Activated T-cell treated with anti-CD3 and anti-CD28 coated beads for 48 hours (primary cell): ENCODE results near the gene UGT1A6.

Experiments used
- DNase-seq: peaks from one replicate; pipeline ENCODE4 v3.0.0-alpha.2; 2020; ENCODE audit warnings: low read depth

UGT1A6 gene

DNA sequence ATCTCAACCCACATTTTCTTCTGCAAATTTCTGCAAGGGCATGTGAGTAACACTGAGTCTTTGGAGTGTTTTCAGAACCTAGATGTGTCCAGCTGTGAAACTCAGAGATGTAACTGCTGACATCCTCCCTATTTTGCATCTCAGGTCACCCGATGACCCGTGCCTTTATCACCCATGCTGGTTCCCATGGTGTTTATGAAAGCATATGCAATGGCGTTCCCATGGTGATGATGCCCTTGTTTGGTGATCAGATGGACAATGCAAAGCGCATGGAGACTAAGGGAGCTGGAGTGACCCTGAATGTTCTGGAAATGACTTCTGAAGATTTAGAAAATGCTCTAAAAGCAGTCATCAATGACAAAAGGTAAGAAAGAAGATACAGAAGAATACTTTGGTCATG is 75.4 kb downstream of the UGT1A6 start:
- DNase-seq, result no peak

- no peak for DNase-seq
These were observed 76.6 kb downstream of the UGT1A6 start for GRCh38 chr2:233769260-233769659.

GRCh38 chr2:233772153-233772552 is 79.5 kb downstream of the UGT1A6 start:
- DNase-seq, result no peak

DNA sequence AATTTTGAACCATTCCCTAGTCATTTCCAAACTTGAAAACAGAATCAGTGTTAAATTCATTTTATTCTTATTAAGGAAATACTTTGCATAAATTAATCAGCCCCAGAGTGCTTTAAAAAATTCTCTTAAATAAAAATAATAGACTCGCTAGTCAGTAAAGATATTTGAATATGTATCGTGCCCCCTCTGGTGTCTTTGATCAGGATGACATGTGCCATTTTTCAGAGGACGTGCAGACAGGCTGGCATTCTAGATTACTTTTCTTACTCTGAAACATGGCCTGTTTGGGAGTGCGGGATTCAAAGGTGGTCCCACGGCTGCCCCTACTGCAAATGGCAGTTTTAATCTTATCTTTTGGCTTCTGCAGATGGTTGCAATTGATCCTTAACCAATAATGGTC is 79.9 kb downstream of the UGT1A6 start:
- no peak for DNase-seq

GRCh38 chr2:233773854-233774253 is 81.2 kb downstream of the UGT1A6 start:
- no peak for DNase-seq

GRCh38 chr2:233775414-233775813 is 82.7 kb downstream of the UGT1A6 start:
- DNase-seq, result no peak

DNA sequence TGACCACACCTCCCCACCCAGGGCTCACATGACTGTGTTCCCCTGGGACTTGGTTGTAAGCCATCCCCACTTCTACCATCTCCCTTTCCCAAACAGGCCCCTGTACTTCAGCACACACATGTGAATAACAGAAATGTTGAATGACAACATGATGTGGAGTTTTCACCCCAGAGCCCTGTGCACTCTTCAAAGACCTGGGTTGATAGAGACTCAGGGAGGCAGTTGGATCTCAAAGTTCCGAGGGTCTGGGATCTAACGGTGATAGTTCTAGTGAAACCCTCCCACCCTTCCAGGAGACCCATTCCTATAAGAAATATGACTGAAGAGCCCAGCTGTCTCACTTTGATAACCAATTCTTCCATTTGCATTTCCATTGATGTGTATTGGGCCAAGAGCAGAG is 85.3 kb downstream of the UGT1A6 start, which contains the start of gene MROH2A:
Gene MROH2A, plus strand, starts transcription at position 301 of the 400 bp plus-strand sequence. CDS start 1,029 bp downstream, outside the sequence.
- no peak for DNase-seq

DNA sequence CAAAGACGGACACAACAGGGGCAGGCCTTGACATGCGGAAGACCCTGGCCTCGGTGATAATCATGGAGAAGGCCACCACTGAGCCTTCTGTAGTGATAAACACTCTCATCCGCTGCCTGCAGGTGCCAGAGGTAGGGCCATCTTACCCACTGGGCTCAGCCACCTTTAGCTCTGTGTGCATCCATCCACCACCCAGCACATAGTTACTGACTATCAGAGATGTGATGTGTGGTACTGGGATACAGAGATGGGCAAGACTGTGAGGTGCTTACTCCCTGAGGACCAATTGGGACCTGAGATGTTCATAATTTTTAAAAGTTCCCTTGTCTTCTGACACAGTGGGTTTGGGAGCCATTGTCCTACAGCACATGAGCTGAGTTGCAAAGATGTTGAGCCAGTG is 87.0 kb downstream of the UGT1A6 start:
- DNase-seq, result no peak

- no peak for DNase-seq
These were observed 88.1 kb downstream of the UGT1A6 start for GRCh38 chr2:233780771-233781170.

GRCh38 chr2:233789554-233789953 is 96.9 kb downstream of the UGT1A6 start:
- no peak for DNase-seq

DNA sequence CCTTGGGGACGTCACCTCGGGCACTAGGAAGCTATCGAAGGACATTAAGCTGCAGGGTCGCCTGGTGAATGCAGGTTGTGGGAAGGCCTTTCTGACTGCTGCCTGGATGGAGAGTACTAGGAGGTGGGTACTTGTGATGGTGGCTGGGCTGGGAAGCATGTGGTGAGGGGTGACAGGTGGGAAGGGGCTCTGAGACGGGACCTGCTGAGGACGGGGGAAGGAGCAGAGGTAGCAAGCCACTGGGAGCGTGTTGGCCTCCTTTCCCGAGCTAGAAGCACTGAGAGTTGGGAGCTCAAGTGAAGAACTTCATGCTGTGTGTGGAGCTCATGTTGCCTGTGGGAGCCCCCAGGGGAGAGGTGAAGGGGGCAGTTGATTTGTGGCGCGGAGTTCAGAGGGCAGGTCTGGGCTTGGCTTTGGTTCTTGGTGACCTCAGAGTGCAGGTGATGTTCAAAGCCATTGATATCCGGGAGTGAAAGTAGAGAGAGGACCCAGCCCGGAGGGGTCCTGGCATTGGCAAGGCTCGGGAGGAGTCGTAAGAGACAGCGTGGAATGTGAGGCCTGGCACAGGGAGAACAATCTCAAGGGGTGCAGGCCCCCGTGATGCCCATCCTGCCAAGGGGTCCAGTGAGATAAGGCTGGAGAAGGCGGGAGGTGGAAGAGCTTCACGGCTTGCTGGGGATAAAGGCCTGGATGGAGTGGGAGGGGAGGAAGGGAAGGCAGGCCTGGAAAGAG is 98.6 kb downstream of the UGT1A6 start:
- no peak for DNase-seq

GRCh38 chr2:233791883-233792329 is 99.2 kb downstream of the UGT1A6 start:
- DNase-seq, result no peak

GRCh38 chr2:233792720-233793119 is 100.0 kb downstream of the UGT1A6 start:
- no peak for DNase-seq

GRCh38 chr2:233793465-233794127 is 100.9 kb downstream of the UGT1A6 start:
- DNase-seq, result no peak

DNA sequence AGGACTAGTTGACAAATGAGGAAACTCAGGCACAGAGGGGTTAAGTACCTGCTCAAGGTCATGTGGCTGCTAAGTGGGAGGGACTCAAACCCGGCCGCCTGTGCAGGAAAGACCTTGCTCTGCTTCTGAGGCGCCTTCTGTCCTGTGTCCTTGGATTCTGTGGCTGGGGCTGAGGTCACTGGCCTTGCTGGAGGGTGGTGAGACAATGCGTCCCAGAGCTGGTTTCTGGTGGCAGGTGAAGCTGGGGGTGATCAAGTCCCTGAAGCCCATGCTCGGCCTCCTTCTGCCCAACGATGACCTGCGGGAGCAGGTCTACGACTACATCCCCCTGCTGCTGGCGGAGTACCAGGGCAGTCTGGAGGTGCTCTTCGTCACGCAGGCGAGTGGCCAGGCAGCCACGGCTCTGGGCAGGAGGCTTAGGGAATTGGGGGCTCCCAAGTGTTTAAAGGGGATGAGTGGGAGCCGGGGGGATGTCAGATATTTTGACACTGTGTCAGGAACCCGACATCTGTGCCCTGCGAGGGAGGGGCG is 101.5 kb downstream of the UGT1A6 start:
- DNase-seq, result no peak

- DNase-seq, result no peak
These were observed 103.1 kb downstream of the UGT1A6 start for GRCh38 chr2:233795735-233796171.

DNA sequence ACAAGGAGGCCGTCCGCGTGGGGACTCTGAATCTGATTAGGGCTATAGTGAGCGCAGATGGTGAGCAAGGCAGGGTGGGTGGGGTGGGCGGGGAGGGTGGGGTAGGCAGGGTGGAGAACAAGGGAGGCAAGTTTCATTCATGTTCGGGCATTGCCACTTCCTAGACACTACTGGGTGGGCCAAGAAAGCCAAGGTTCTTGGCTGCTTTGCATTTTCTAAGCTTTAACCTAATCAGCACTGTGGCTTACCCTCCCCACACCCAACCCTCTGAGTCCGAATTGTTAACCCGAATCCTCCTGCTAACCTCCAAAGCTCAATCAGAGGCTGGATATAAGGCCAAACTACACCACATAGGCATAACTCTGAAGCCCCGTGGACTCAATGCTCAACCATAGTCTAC is 103.6 kb downstream of the UGT1A6 start:
- no peak for DNase-seq

DNA sequence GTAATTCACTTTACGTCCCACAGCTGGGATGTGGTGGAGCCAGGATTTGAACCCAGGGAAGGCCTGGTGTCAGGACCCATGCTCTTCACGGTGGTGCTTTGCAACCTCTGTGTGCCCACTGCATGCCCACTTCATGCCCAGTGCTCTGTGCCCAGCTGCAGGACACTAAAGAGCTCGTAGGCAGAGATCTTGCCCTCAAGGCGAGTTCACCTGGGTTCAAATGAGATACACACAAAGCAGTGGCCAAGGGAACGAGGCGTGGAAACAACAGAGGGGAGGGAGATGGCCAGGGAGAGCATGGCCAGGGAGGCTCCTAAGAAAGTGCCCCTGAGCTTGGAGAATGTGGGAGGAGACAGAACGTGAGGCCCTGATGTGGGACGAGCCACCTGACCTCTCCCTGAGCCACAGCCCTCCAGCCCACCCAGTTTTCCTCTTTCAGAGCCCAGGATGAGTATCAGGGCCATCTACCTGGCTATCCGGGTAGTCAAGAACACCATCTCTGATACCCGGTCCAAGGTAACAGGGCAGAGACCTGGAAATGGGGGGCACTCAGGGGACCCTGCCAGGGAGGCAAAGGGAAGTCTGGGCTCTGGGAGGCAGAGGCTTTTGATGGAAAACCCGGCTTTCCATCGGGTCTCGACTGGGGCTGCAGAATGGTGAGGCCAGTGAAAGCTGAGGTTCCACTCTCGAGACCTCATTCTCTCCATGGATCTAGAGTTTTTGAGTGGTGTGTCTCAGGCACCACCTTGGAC is 105.8 kb downstream of the UGT1A6 start:
- DNase-seq, result no peak

GRCh38 chr2:233799087-233799665 is 106.5 kb downstream of the UGT1A6 start:
- DNase-seq, result no peak

- DNase-seq, result no peak
These were observed 107.0 kb downstream of the UGT1A6 start for GRCh38 chr2:233799716-233800115.

DNA sequence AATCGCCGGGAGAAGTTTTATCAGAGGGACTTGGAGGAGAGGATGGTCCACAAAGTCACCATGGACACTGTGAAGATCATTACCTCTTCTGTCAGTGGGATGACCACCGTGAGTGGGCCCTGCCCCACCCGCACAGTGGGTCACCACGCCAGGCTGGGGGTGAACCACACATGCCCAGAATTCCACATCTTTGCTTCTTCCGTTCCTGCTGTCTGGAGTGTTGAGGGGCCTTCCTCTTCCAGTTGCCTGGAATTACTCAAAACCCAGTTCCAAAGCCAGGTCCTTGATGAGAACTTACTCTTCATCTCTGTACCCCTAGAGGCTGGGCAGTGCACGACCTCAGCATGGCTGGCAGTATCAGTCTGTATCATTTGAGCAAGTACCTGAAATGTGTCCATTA is 107.5 kb downstream of the UGT1A6 start:
- DNase-seq, result no peak
